DMS53 (cell line): ENCODE data around the gene BST1.

ENCODE experiments used
- DNase-seq: peaks from one replicate; lab custom pipeline; 2025; lab: John Stamatoyannopoulos, UW

The BST1 gene

GRCh38 chr4:15676039-15676438 is 26.8 kb upstream of the BST1 start:
- DNase-seq: no peak

- no peak for DNase-seq
Observed at GRCh38 chr4:15676899-15677298, 26.0 kb upstream of the BST1 start.

GRCh38 chr4:15677507-15677988 is 25.3 kb upstream of the BST1 start:
- peak; percentile 61 for DNase-seq

GRCh38 chr4:15681067-15681371 is 21.8 kb upstream of the BST1 start:
- DNase-seq: no peak

- peak; percentile 100 for DNase-seq
Observed at GRCh38 chr4:15681372-15682241, 21.3 kb upstream of the BST1 start, which contains the start of gene FAM200B. TSS of gene FAM200B (plus strand) at chr4:15681827. CDS start at chr4:15686978, 5,151 bp downstream.

- no peak for DNase-seq
Observed at GRCh38 chr4:15682242-15683142, 20.4 kb upstream of the BST1 start.

- DNase-seq: no peak
Observed at GRCh38 chr4:15683143-15683495, 19.7 kb upstream of the BST1 start.

- no peak for DNase-seq
Observed at GRCh38 chr4:15684498-15684897, 18.4 kb upstream of the BST1 start.

- no peak for DNase-seq
Observed at GRCh38 chr4:15688051-15688450, 14.8 kb upstream of the BST1 start.

- DNase-seq: no peak
Observed at GRCh38 chr4:15689540-15689939, 13.3 kb upstream of the BST1 start.

GRCh38 chr4:15690020-15690809 is 12.7 kb upstream of the BST1 start:
- no peak for DNase-seq

- DNase-seq: peak; percentile 89
Observed at GRCh38 chr4:15691346-15692135, 11.3 kb upstream of the BST1 start.

GRCh38 chr4:15692602-15693001 is 10.3 kb upstream of the BST1 start:
- no peak for DNase-seq

GRCh38 chr4:15694431-15694830 is 8.4 kb upstream of the BST1 start:
- DNase-seq: peak; percentile 90

GRCh38 chr4:15695240-15695699 is 7.6 kb upstream of the BST1 start:
- peak; percentile 89 for DNase-seq

- no peak for DNase-seq
Observed at GRCh38 chr4:15695729-15696128, 7.1 kb upstream of the BST1 start.

GRCh38 chr4:15696866-15697265 is 6.0 kb upstream of the BST1 start:
- DNase-seq: no peak

GRCh38 chr4:15703439-15703838 is 574 bp downstream of the BST1 start:
- DNase-seq: no peak

GRCh38 chr4:15704129-15704528 is 1.3 kb downstream of the BST1 start:
- DNase-seq: no peak

- no peak for DNase-seq
Observed at GRCh38 chr4:15706646-15707362, 3.9 kb downstream of the BST1 start.

GRCh38 chr4:15707363-15707715 is 4.5 kb downstream of the BST1 start:
- no peak for DNase-seq
